H7 (cell line): ENCODE results near the gene IRGQ. TPM values are rescaled to one million over a fixed set of nuclear protein-coding genes. Genes with fewer than 3 reads are reported as not detected.
"Not testable (repeated sequence)": the region's sequence is repeated elsewhere in the genome, so short reads cannot be mapped to it uniquely, and the experiment has no call there.

Experiments
- DNase-seq: peaks from one replicate; pipeline ENCODE4 v3.0.0; 2012
- H3K27me3 ChIP-seq: 2 replicates; pipeline ENCODE4 v1.6.0; 2011; ENCODE audit warnings: mild to moderate bottlenecking, low read length; ENCODE audit not compliant: control insufficient read depth, insufficient read depth
- H3K36me3 ChIP-seq: replicated peaks from 2 replicates; pipeline ENCODE4 v1.5.1; 2011; ENCODE audit warnings: low read length; ENCODE audit not compliant: control insufficient read depth, insufficient read depth
- H3K4me3 ChIP-seq: 2 replicates; pipeline ENCODE4 v1.5.1; 2011; ENCODE audit warnings: low read depth, mild to moderate bottlenecking, control low read depth, low read length, moderate library complexity; ENCODE audit not compliant: insufficient read depth
- total RNA-seq: library from RNA; depleted of rRNA; stranded (reverse); fragments of >200 nt; shearing (Covaris generic); gene quantifications from 2 replicates; pipeline ENCODE4 v1.2.3, GENCODE V29; 2014

The IRGQ gene
- total RNA-seq, 1 experiment from 2014 or later = 16.5 TPM

DNA sequence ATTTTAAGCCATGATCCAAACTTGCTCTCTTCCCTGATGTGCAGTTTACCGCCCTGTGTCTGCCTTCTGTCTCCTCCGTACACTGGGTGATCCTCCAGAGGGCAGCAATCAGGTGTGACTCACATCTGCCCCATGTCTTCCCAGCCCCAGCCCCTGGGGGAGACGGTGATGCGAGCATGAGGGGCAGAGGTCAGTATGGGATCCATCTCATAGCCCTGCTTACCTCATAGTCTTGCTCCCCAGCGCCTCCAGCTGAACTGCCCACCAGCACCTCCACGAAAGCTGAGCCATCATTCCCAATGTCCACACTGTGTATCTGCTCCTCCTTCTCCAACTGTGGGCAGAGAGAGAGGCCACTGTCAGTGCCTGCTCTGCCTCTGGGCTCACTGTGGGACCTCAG lies 35.2 kb downstream of the IRGQ start:
- H3K36me3 ChIP-seq = peaks cover 2% of the 10 kb centered on the region
- no peaks in the 10 kb centered on the region for H3K27me3 ChIP-seq
- H3K4me3 ChIP-seq = no peak overlapping the region
- DNase-seq = peak; percentile 76

DNA sequence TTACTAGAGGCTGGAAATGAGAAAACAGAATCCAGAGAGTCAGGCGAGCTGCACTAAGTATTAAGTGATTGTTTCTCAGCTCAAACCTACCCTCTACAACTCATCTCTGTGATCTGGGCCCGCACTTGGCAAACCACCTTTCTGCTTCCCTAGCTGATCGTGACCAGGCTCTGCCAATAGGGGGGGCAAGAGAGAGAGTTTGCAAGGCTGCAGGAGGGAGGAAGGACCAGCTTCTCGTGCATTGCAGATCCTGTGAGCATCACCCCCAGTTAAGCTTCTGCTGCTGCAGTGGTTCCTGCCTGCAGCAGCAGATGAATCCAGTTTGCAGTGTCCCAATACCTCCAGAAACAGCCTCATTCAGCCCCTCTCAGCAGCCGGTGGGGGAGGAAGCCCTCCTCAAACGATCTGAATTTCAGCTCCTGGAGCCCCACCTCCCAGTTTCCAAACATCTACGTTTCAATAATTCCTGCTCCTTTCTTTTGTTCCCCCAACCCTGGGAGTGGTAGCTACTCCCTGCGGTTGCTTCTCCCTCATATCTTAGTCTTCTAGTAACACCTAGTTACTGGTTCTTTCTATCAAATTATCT lies 40.7 kb downstream of the IRGQ start:
- H3K4me3 ChIP-seq = no peak overlapping the region

GRCh38 chr19:43554317-43554895 lies 41.5 kb downstream of the IRGQ start:
- DNase-seq = no peak
- H3K27me3 ChIP-seq = no peaks in the 10 kb centered on the region
- H3K4me3 ChIP-seq = no peak overlapping the region
- H3K36me3 ChIP-seq = peaks cover 11% of the 10 kb centered on the region

More for the DNA sequence above, 40.7 kb downstream of the IRGQ start:
- Histone ChIP-seq H3K36me3 (peaks cover 11% of the 10 kb centered on the region), H3K27me3 (no peaks in the 10 kb centered on the region)
- peak; percentile 92 for DNase-seq

DNA sequence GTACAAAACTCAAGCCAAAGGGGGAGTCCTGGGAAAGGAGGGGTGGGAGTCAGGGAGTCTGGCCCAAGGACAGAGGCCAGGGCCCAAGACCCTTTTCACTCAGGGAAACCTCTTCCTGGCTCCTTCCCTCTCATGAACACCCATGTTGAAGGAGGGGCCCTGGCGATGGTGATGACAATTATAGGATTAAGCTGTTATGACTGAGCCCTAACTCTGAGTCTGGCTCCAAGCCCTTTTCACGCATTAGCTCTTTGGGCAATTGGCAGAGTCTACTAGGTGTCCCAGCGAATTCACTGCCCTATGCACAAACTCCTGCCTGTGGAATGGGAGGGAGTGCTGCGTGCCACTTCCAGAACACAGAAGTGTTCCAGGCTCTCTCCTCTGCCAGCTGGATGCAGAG lies 42.3 kb downstream of the IRGQ start:
- no peaks in the 10 kb centered on the region for H3K27me3 ChIP-seq
- peaks cover 11% of the 10 kb centered on the region for H3K36me3 ChIP-seq
- no peak for DNase-seq
- H3K4me3 ChIP-seq = no peak overlapping the region

DNA sequence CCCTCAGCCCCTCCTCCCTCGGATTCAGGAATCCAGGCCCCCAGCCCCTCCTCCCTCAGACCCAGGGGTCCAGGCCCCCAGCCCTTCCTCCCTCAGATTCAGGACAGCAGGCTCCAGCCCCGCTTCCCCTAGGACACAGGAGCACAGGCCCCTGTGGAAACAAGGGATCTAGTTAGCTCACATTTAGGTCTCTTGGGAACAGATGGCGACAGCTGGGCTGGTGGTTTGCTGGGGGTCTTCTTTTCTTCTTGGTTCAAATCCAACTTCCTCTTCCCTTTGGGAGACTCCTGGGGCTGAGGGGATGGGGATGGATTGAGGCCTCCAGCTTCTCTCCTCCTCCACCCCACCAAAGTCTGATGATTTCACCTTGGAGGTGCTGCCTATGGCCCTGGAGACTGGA lies 43.3 kb downstream of the IRGQ start:
- H3K36me3 ChIP-seq = peaks cover 11% of the 10 kb centered on the region
- no peak for DNase-seq
- no peaks in the 10 kb centered on the region for H3K27me3 ChIP-seq
- no peak overlapping the region for H3K4me3 ChIP-seq

DNA sequence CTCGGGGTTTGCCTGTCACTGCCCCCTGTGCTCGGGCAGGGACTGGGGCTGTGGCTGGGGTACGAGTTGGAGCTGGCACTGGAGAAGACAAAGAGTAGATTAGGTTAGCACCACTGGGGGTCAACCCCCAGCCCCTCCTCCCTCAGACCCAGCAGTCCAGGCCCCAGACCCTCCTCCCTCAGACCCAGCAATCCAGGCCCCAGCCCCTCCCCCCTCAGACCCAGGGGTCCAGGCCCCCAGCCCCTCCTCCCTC lies 43.8 kb downstream of the IRGQ start:
- Histone ChIP-seq H3K4me3 (no peak overlapping the region), H3K36me3 (peaks cover 11% of the 10 kb centered on the region), H3K27me3 (no peaks in the 10 kb centered on the region)
- DNase-seq = no peak

GRCh38 chr19:43551399-43552197 lies 44.3 kb downstream of the IRGQ start:
- Histone ChIP-seq H3K36me3 (peaks cover 12% of the 10 kb centered on the region), H3K27me3 (no peaks in the 10 kb centered on the region), H3K4me3 (no peak overlapping the region)
- peak; percentile 42 for DNase-seq

DNA sequence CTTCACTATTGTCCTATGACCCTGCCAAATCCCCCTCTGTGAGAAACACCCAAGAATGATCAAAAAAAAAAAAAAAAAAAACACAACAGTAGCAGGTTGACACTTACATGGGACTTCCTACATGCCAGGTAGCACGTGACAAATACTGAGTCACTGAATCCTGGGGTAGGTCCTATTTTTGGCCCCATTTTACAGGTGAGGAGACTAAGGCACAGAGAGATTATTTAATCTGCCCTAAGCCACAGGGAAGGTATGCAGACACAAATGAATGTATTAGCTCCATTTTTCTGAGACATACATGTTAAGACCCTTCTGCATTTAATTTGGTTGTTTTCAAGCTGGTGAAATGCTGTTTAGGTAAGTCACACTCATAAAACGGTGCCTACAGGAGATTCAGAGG lies 47.2 kb downstream of the IRGQ start:
- DNase-seq = no peak
- H3K4me3 ChIP-seq = no peak overlapping the region
- peaks cover 14% of the 10 kb centered on the region for H3K36me3 ChIP-seq
- no peaks in the 10 kb centered on the region for H3K27me3 ChIP-seq

- not testable (repeated sequence) for H3K4me3 ChIP-seq, DNase-seq, H3K27me3 ChIP-seq
- H3K36me3 ChIP-seq = peaks cover 20% of the 10 kb centered on the region
Observed at GRCh38 chr19:43547926-43548325, 48.0 kb downstream of the IRGQ start.

DNA sequence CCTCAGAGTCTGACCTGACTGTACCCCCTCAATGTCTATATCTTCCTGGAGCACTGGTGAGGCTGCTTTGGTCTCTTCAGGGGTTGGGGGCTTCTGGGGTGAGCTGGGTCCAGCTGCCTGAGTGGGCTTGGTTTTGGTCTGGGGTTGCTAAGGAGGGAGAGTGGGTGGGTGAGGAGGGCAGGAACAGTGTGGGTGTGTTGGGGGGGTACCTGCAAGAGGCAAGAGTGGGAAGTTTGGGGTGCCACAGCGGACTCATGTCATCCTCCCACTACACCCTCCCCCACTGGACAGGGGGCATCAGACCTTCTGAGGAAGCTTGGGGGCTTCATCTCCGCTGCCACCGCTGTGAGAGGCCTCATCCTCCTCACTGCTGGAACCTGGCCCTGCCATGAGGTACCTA lies 49.4 kb downstream of the IRGQ start:
- H3K4me3 ChIP-seq = no peak overlapping the region
- peaks cover 21% of the 10 kb centered on the region for H3K36me3 ChIP-seq
- no peaks in the 10 kb centered on the region for H3K27me3 ChIP-seq
- no peak for DNase-seq

DNA sequence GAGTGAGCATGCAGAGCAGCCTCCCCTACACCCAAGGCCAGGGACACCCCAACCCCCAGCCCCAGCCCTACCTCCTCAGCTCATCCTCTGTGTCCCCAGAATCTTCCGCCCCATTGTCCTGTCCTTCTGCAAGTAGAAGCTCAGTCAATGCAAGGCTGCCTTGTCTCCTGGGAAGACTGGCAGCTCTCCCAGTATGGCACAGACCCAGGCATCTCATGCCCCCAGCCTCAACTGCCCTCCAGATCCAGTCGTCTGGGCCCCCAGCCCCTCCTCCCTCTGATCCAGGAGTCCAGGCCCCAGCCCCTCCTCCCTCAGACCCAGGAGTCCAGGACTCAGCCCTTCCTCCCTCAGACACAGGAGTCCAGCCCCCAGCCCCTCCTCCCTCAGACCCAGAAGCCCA lies 50.0 kb downstream of the IRGQ start:
- Histone ChIP-seq H3K36me3 (peaks cover 22% of the 10 kb centered on the region), H3K4me3 (no peak overlapping the region), H3K27me3 (no peaks in the 10 kb centered on the region)
- no peak for DNase-seq

DNA sequence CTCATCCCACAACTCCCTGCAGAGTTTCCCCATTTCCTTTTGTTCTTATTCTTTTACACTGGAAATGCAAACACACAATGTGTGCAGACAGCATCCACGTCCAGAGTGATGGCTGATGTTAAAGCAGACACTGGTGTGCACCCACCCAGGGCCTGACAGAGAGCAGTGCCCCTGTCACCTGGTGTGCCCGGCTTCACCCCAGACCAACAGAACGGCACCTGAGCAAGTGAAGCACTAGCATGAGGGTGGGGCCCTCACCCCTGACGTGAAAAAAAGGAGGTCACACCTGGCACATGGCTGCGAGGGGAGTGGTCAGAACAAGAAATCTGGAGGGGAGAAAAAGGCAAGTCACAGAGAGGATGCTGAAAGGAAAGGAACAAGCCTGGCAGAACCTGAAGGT lies 50.7 kb downstream of the IRGQ start:
- peaks cover 22% of the 10 kb centered on the region for H3K36me3 ChIP-seq
- no peaks in the 10 kb centered on the region for H3K27me3 ChIP-seq
- DNase-seq = no peak
- H3K4me3 ChIP-seq = no peak overlapping the region

GRCh38 chr19:43544077-43544476 lies 51.9 kb downstream of the IRGQ start:
- Histone ChIP-seq H3K4me3 (no peak overlapping the region), H3K27me3 (no peaks in the 10 kb centered on the region), H3K36me3 (peaks cover 23% of the 10 kb centered on the region)
- DNase-seq = no peak

DNA sequence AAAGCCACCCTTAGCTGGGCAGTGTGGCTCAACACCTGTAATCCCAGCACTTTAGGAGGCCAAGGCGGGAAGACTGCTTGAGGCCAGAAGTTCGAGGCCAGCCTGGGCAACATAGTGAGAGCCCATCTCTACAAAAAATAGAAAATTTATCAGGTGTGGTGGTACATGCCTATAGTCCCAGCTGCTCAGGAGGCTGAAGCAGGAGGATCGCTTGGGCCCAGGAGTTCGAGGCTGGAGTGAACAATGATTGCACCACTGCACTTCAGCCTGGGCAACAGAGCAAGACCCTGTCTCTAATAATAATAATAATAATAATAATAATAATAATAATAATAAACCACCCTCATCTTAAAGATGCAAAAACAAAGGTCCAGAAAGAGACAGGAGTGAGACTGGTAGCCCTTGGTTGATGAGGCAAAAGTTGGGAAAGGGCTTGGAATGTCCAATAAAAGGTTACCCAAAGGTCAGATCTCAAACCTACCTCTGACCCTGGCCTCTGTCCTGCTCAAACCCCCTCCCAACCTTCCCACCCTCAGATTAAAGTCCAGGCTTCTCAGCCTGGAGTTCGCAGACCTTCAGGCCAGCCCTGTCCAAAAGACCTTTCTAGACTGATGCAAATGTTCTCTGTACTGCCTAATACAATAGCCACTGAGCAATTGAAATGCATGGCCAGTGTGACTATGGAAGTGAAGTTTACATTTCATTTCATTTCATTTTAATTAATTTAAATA lies 53.8 kb downstream of the IRGQ start:
- Histone ChIP-seq H3K36me3 (peaks cover 24% of the 10 kb centered on the region), H3K4me3 (no peak overlapping the region), H3K27me3 (no peaks in the 10 kb centered on the region)
- no peak for DNase-seq

DNA sequence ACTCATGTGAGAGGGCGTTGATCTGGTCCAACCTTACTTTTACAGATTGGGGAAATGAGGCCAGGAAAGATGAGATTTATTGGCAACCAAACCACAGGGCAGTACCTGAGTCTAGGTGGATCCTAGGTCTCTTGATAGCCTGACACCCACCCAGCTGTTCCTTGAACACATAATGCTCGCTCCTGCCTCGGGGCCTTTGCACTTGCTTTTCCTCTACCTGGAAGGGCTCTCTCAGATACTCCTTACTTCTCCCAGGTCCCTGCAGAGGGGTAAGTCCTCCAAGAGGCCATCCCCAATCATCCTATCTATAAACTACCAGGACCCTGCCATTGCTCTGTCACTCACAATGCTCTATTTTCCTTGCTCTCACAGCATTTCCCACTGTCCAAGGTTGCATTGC lies 55.6 kb downstream of the IRGQ start:
- DNase-seq = no peak
- no peaks in the 10 kb centered on the region for H3K27me3 ChIP-seq
- peaks cover 22% of the 10 kb centered on the region for H3K36me3 ChIP-seq
- no peak overlapping the region for H3K4me3 ChIP-seq
